Hematopoietic multipotent progenitor cell treated with erythropoietin and hydrocortisone succinate and interleukin-3 and kit ligand, for 15 days (in vitro differentiated cells): Measurements from ENCODE around the gene DES.

Experiments used
- DNase-seq: peaks from one replicate; pipeline ENCODE4 v3.0.0-alpha.2; 2015; ENCODE audit warnings: low spot score

The DES gene

GRCh38 chr2:219472629-219473187 is 54.5 kb downstream of the DES start:
- DNase-seq = no peak

- DNase-seq = no peak
Observed at GRCh38 chr2:219473511-219473910, 55.3 kb downstream of the DES start.

GRCh38 chr2:219474285-219475060 is 56.3 kb downstream of the DES start:
- no peak for DNase-seq

- DNase-seq = no peak
Observed at GRCh38 chr2:219475278-219475677, 57.1 kb downstream of the DES start.

GRCh38 chr2:219475697-219476651 is 57.8 kb downstream of the DES start:
- peak; percentile 65 for DNase-seq
